Stimulated activated CD8-positive, alpha-beta memory T cell treated with anti-CD3 and anti-CD28 coated beads, Interleukin-7, amount 100 ng/mL, for 4 hours (primary cell): ENCODE measurements around the gene LGALS12.

Source experiments
- DNase-seq, 2 donors: peaks; one replicate each; pipeline ENCODE4 v3.0.0-alpha.2; 2020; ENCODE audit warnings: low read depth in 2 of 2

Gene LGALS12

GRCh38 chr11:63560506-63561180 is 54.8 kb downstream of the LGALS12 start:
- DNase-seq, result no peak

- DNase-seq, result no peak
Measured at GRCh38 chr11:63563201-63564055, 57.5 kb downstream of the LGALS12 start, which contains the start of gene PLAAT2. Gene PLAAT2, minus strand, starts transcription at chr11:63563379. Its CDS starts 55 bp downstream, at chr11:63563324.

- no peak for DNase-seq
Measured at GRCh38 chr11:63564056-63564774, 58.3 kb downstream of the LGALS12 start.

- no peak for DNase-seq
Measured at GRCh38 chr11:63564784-63565350, 59.0 kb downstream of the LGALS12 start.
